Pancreas (tissue), 10 donors: ENCODE measurements around the gene DDX1. TPM values are rescaled to one million over a fixed set of nuclear protein-coding genes. Genes with fewer than 3 reads are reported as not detected.

Experiments used
- ATAC-seq, 4 donors: fragments of 200-7000 bp; cut with Tn5 transposase; one replicate each; pipeline versions ENCODE4 v1.8.0 to v1.9.1; 2020; ENCODE audit warnings: mild to moderate bottlenecking in 4 of 4, moderate library complexity in 4 of 4
- DNase-seq, 6 donors: peaks; one replicate each; pipeline ENCODE4 v3.0.0-alpha.2; 2020
- FAIRE-seq: peaks from 2 replicates; lab custom pipeline; 2012; peaks lifted over from hg19 to GRCh38; lab: Jason Lieb, UNC
- H3K27ac ChIP-seq, 4 donors: fragments of 200-600 bp; sonication (generic); 1 replicate in 3 of 4; 2 replicates in 1 of 4; pipeline versions ENCODE4 v1.5.0 to v1.8.0; 2020
- H3K27me3 ChIP-seq, 4 donors: fragments of 200-600 bp; one replicate each; pipeline ENCODE4 v1.8.0; 2021
- H3K36me3 ChIP-seq, 3 donors: fragments of 200-600 bp; sonication (generic) in 1 of 3; one replicate each; pipeline versions ENCODE4 v1.5.0 to v1.8.0; 2020 to 2021
- H3K4me1 ChIP-seq, 3 donors: fragments of 200-600 bp; one replicate each; pipeline ENCODE4 v1.8.0; 2021
- H3K4me3 ChIP-seq, 4 donors: fragments of 200-600 bp; sonication (generic) in 2 of 4; one replicate each; pipeline versions ENCODE4 v1.5.0 to v1.8.0; 2020 to 2021
- H3K9me3 ChIP-seq, 4 donors: fragments of 200-600 bp; one replicate each; pipeline ENCODE4 v1.8.0; 2021
- CTCF ChIP-seq, 4 donors: fragments of 200-600 bp; sonication (generic) in 3 of 4; IDR thresholded peaks; one replicate each; pipeline versions ENCODE4 v1.5.0 to v1.8.0; 2021; ENCODE audit warnings: antibody characterized with exemption in 4 of 4
- WGBS, 2 donors: extraction: QIAGEN DNeasy Blood & Tissue Kit; methylation state at CpG; one replicate each; pipeline ENCODE4 v1.1.7; 2013; 5-methylcytosine and 5-hydroxymethylcytosine counted together
- intact Hi-C, 3 donors: fragments of 100-400 bp; cut with DNase I; formaldehyde crosslinking; loops; one replicate each; pipeline versions ENCODE4 v1.11.1 to v1.14.2; 2022
- polyA plus RNA-seq, 2 donors: library from polyadenylated mRNA; stranded (reverse); fragments of 200-250 nt; gene quantifications; one replicate each; pipeline ENCODE4 v1.2.3, GENCODE V29; 2013
- total RNA-seq, 6 donors: library from RNA; stranded (reverse); fragmentation: NEBNext Ultra II Directional in 4 of 6; extraction: Animal tissue kit (Norgen Biotek cat#: 25700) in 4 of 6; gene quantifications; one replicate each; pipeline versions ENCODE4 v1.2.1 to v1.2.4, GENCODE V29; 2021 to 2023
- donor health status: healthy with polysubstance abuse.
- donor health status: DM: no; HTN: no; CAD: no; lungs with moderate emphysema.
- donor health status: DM: no; HTN: no; CAD: no.
- donor health status: control.
- donor health status: control.
- donor health status: Bipolar disorder and iron deficiency.
- donor health status: DM: yes; HTN: yes; CAD: no.
- donor health status: DM: no; HTN: no; CAD: no.
- donor health status: DM: no; HTN: no; CAD: no.
- donor health status: DM: yes; HTN: yes; CAD: no.

Gene DDX1
- total and polyA plus RNA-seq, 8 donors, result 25.5 to 55.1 (median 43.1) TPM

- FAIRE-seq (no peak), ATAC-seq (no peak), DNase-seq (no peak)
- Histone ChIP-seq H3K27me3 (no peaks in the 10 kb centered on the region), H3K9me3 (no peaks in the 10 kb centered on the region), H3K27ac (no peak overlapping the region), H3K36me3 (peaks cover 0 to 41% (median 4%) of the 10 kb centered on the region in 3 donors), H3K4me1 (peaks cover 7 to 19% (median 18%) of the 10 kb centered on the region in 3 donors), H3K4me3 (no peak overlapping the region)
- no peak for TF ChIP-seq CTCF (IDR thresholded peaks at IDR 0.05)
- intact Hi-C loops, result no loop called here
- WGBS, 2 donors, result 51 to 57% methylated on average over 5 of the region's 5 CpGs
These were observed 2.9 kb downstream of the DDX1 start for GRCh38 chr2:15594291-15595256.

GRCh38 chr2:15595342-15595905 is 3.8 kb downstream of the DDX1 start:
- TF ChIP-seq CTCF (IDR thresholded peaks at IDR 0.05), result no peak
- no peak for ATAC-seq
- no peak overlapping the region for H3K27ac ChIP-seq
- no peaks in the 10 kb centered on the region for H3K27me3 ChIP-seq
- DNase-seq, result no peak
- peaks cover 7 to 19% (median 18%) of the 10 kb centered on the region in 3 donors for H3K4me1 ChIP-seq
- 95 to 97% methylated on average over 6 of the region's 6 CpGs for WGBS, 2 donors
- FAIRE-seq, result no peak
- intact Hi-C loops, result no loop called here
- H3K4me3 ChIP-seq, result no peak overlapping the region
- H3K9me3 ChIP-seq, result no peaks in the 10 kb centered on the region
- H3K36me3 ChIP-seq, result peaks cover 0 to 50% (median 11%) of the 10 kb centered on the region in 3 donors

- DNase-seq (no peak), FAIRE-seq (no peak), ATAC-seq (no peak)
- Histone ChIP-seq H3K4me3 (no peak overlapping the region), H3K4me1 (peaks cover 7 to 19% (median 18%) of the 10 kb centered on the region in 3 donors), H3K36me3 (peaks cover 0 to 55% (median 14%) of the 10 kb centered on the region in 3 donors), H3K9me3 (no peaks in the 10 kb centered on the region), H3K27ac (no peak overlapping the region), H3K27me3 (no peaks in the 10 kb centered on the region)
- 96 to 97% methylated on average over 4 of the region's 4 CpGs for WGBS, 2 donors
- intact Hi-C loops, result no loop called here
- TF ChIP-seq CTCF (IDR thresholded peaks at IDR 0.05), result no peak
These were observed 4.3 kb downstream of the DDX1 start for GRCh38 chr2:15595936-15596335.

GRCh38 chr2:15596350-15596749 is 4.7 kb downstream of the DDX1 start:
- ATAC-seq (no peak), FAIRE-seq (no peak), DNase-seq (no peak)
- no peak for TF ChIP-seq CTCF (IDR thresholded peaks at IDR 0.05)
- 82 to 84% methylated on average over 2 of the region's 2 CpGs for WGBS, 2 donors
- no peak overlapping the region for H3K27ac ChIP-seq
- H3K4me3 ChIP-seq, result no peak overlapping the region
- intact Hi-C loops, result no loop called here
- peaks cover 7 to 18% (median 16%) of the 10 kb centered on the region in 3 donors for H3K4me1 ChIP-seq
- no peaks in the 10 kb centered on the region for H3K27me3 ChIP-seq
- no peaks in the 10 kb centered on the region for H3K9me3 ChIP-seq
- peaks cover 0 to 59% (median 14%) of the 10 kb centered on the region in 3 donors for H3K36me3 ChIP-seq
